GM12865 (cell line): ENCODE results near the gene MATN1.

Experiments
- DNase-seq: peaks from one replicate; pipeline ENCODE4 v3.0.0; 2010; ENCODE audit warnings: low read depth
- H3K4me3 ChIP-seq: 2 replicates; pipeline ENCODE4 v1.5.1; 2011; ENCODE audit warnings: mild to moderate bottlenecking, low read depth, low read length, control low read depth
- CTCF ChIP-seq: IDR thresholded peaks from 2 replicates; pipeline ENCODE4 v1.5.1; 2011; ENCODE audit warnings: low read length, control low read depth, low read depth, inconsistent platforms; ENCODE audit not compliant: insufficient read depth; ENCODE audit errors: missing control alignments

Gene MATN1

GRCh38 chr1:30715216-30715615 lies 8.2 kb downstream of the MATN1 start:
- peak; percentile 47 for DNase-seq
- no peak overlapping the region for H3K4me3 ChIP-seq
- TF ChIP-seq CTCF: peak; percentile 52

GRCh38 chr1:30714536-30715090 lies 8.8 kb downstream of the MATN1 start:
- DNase-seq: no peak
- H3K4me3 ChIP-seq: no peak overlapping the region
- TF ChIP-seq CTCF: no peak

GRCh38 chr1:30714025-30714424 lies 9.4 kb downstream of the MATN1 start:
- DNase-seq: no peak
- no peak for TF ChIP-seq CTCF
- H3K4me3 ChIP-seq: no peak overlapping the region

- DNase-seq: no peak
- TF ChIP-seq CTCF: no peak
- H3K4me3 ChIP-seq: no peak overlapping the region
Observed at GRCh38 chr1:30713311-30713710, 10.1 kb downstream of the MATN1 start.

GRCh38 chr1:30712583-30712982 lies 10.8 kb downstream of the MATN1 start:
- H3K4me3 ChIP-seq: no peak overlapping the region
- TF ChIP-seq CTCF: no peak

GRCh38 chr1:30710407-30710806 lies 13.0 kb downstream of the MATN1 start:
- no peak for TF ChIP-seq CTCF
- no peak overlapping the region for H3K4me3 ChIP-seq
- no peak for DNase-seq

More at GRCh38 chr1:30712583-30712982, 10.8 kb downstream of the MATN1 start:
- no peak for DNase-seq

- no peak overlapping the region for H3K4me3 ChIP-seq
- no peak for TF ChIP-seq CTCF
- DNase-seq: no peak
Observed at GRCh38 chr1:30708361-30708728, 15.0 kb downstream of the MATN1 start.
